NCI-H1048 (cell line): ENCODE data around the gene FOXP4.

ENCODE experiments used
- DNase-seq: peaks from one replicate; lab custom pipeline; 2025; lab: John Stamatoyannopoulos, UW

The FOXP4 gene

GRCh38 chr6:41519745-41520699 is 26.2 kb upstream of the FOXP4 start:
- no peak for DNase-seq

GRCh38 chr6:41522780-41523548 is 23.2 kb upstream of the FOXP4 start:
- DNase-seq = no peak

GRCh38 chr6:41523915-41524633 is 22.1 kb upstream of the FOXP4 start:
- DNase-seq = no peak

- no peak for DNase-seq
Observed at GRCh38 chr6:41524634-41525011, 21.6 kb upstream of the FOXP4 start.

DNA sequence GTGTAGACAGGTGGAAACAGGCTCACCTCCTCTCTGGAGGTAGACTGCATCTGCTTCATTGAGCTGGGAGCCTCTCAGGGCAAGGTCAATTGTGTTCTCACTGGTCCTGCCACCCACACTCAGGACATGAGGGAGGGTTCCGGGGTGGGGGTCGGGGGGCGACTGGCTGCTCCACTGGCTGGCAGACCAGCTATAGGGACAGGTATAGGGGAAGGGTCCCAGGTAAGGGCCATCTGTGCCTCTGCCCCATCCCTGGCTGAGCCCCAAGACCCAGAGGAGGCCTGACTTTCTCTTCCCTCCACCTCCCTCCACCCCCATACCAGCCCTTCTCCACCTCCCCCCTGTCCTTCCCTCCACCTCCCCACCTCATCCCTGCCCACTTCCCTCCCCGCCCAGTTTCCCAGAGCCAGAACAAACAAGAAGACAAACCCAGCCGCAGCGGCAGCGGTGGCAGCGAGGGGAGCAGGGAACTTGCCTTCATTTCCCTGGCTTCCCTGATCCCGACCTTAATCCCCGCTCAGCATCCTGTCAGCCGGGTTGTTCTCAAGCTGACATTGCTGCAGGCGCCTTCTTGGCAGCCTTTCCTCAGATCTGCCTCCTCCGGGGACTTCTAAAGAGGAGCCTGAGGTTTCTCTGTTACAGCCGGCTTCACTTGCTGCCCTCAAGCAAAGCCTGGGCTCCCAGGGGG is 18.3 kb upstream of the FOXP4 start:
- no peak for DNase-seq

DNA sequence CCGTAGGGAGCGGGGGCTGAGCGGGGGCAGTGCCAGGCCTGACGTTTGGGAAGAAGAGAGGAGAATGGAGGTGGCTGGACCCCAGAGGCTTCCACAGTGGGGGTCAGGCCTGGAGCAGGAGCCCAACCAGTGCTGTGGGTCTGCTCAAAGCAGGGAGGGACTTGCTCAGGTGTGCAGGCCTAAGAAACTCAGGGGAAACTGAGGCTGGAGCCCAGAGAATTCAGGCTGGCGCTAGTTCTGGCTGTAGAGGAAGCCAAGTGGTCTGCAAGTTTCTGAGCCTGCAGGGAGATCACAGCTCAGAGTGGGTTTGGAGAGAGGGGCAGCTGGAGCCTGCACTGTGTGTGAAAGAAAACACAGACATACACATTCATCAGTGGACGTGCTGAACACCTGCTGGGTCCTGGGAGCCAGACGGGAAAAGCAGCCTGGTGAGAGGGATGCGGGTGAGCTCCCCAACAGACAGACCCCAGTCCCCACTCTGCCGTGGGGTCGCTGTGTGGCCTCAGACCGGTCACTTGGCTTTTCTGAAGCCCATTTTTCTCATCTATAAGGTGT is 17.7 kb upstream of the FOXP4 start:
- no peak for DNase-seq

- DNase-seq = no peak
Observed at GRCh38 chr6:41529049-41529448, 17.1 kb upstream of the FOXP4 start.

GRCh38 chr6:41529970-41530369 is 16.2 kb upstream of the FOXP4 start:
- DNase-seq = no peak

- no peak for DNase-seq
Observed at GRCh38 chr6:41530476-41530875, 15.7 kb upstream of the FOXP4 start.

DNA sequence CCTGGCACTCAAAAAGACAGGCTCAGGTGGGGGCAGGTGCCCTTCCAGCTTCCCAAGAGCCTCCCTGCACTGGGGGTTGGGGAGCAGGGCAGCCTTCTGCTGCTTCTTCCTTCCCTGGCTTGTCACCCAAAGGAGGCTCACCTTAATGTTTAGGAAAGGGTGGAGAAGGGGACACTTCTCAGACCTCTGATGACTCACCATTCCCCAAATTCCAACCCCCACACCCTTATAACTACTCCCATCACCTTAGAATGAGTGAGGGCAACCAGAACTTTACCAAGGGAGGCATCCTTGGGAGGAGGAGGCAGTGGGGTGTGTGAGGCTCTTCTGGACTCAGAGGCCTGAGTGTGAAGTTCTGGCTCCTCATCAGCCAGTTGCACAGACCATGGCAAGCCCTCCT is 15.2 kb upstream of the FOXP4 start:
- DNase-seq = no peak

DNA sequence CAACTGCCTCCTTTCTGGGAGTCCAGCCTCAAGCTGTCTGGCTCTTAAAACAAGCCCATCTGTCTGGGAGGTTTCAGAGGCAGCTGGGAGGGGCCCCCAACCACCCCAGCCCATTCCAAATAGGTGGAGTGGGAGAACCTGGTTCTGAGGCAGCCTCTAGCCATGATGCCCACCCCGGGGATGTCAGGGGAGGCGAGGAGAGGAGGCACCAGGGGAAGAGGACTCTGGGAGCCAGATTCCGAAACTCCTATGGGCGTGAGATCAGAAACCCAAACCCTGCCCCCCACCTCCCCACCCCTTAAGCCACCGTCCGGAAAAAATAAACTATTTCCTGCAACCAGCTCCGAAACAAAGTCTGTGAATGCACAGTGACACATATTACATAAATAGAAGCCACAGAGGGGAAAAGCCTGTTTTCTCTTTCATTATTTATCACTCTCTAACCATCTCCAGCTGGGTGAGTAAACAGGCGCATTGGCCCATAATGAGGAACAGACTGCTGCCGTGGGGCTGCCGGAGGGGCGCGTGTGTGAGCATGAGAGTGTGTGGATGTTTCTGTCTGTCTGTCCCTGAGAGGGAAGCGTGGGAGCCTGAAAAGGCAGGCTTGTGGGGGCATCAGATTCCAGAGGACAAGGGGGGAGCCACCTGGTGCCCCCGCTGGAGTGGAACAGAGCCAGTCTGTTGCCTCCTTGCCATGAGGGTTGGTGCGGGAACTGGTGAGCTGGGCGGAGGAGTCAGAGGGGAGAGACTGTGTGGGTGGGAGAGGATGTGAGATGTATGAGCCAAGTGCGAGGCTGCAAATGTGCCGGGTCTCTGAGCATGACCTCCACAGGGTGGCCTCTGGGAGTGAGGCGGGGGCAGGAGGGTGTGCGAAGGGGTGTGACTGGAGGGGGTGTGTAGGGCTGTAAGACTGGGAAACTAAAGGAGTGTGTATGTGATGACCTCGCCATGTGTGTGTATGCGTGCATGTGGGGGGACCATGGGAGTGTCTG is 14.3 kb upstream of the FOXP4 start:
- no peak for DNase-seq

- no peak for DNase-seq
Observed at GRCh38 chr6:41535766-41536165, 10.4 kb upstream of the FOXP4 start.

DNA sequence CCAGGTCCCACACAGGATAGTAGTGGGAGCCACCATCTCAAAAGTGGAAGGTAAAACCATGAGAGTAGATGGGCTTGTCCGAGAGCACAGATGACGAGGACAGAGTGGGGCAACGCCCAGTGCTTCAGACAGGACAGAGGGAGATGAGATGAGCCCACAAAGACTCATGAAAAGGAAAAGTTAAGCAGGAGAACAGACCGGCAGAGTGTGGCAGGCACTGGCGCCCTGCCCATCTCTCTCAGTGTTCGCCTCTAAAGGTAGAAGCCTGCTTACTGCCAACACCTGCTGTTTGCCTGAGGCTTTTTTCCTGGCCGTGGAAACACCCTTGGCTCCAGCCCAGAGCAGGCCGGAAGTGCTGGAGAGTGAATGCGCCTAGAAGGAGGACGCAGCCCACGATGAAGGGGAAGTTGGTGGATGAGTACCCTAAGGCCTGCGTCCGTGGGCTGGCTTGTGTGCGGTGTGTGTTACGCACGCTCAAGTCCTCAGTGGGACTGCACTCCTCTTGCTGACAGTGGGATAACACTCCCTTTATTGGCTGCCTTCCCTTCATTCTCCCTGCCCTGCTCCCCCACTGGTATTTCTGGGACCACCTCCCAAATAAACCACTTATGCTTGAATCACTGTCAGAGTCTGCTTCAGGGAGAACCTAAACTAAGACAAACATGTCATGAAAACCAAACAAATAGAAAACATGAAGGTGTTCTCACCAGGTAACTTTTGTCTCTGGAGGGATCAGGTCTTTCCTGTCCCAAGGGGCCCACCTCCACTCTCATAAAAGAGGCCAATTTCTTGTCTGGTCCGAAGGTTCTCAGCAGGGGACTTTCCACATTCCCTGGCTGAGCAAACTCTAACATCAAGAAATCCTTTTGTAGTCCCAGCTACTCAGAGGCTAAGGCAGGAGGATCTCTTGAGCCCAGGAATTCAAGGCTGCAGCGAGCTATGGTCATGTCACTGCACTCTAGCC is 9.1 kb upstream of the FOXP4 start:
- no peak for DNase-seq

GRCh38 chr6:41538556-41539182 is 7.5 kb upstream of the FOXP4 start:
- DNase-seq = no peak

DNA sequence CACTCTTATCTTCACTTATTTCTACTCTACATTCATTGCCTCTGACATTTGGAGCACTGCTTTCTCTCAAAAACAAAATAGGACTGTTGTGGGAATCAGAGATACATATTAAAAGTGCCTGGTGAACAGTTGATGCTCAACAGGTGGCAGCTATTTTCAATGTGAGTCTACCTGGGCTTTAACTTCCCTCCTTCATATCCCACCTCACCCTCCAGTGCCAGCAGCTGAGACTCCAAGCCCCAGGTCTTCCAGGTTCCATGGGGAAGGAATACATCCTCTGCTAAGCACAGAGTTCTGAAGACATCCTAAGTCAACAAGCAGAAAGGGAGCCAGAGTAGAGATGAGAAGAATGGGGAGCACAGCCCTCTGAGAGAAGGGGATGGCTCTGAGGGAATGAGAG is 7.0 kb upstream of the FOXP4 start:
- no peak for DNase-seq

- DNase-seq = no peak
Observed at GRCh38 chr6:41541364-41541763, 4.8 kb upstream of the FOXP4 start.

DNA sequence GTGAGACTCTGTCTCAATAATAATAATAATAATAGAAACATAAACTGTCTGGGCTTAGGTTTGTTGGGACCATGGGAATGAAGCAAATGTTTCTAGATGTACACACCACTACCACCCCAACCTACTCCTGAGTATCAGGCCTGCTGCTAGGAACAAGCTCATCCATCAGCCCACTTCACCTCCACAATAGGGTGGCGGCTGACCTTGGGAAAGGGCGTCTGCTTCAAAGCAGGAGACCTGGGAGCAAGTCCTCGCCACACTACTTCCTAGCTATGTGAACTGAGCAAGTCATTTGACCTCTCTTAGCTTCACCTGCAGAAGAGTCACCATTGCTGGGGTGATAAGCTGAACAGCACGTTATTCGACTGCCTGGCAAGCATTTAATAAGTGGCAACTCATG is 3.1 kb upstream of the FOXP4 start:
- DNase-seq = no peak

- DNase-seq = no peak
Observed at GRCh38 chr6:41545247-41545702, 906 bp upstream of the FOXP4 start.

DNA sequence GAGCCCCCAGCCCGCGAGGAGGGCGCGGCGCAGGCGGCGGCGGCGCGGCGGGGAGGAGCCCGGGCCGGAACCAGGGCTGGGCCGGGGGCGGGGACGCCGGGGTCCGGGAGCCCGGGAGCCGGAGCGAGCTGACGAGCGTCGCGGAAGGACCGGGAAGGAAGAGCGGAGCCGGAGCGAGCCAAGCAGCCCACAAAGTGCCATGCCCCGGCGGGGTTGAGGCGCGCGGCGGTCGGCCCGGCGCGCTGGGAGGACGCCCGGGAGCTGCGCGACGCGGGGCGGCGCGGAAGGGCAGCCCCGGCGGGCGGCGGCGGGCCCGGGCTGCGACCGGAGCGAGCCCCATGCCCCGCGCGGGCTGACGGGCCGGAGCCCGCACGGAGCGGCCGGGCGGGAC is 289 bp downstream of the FOXP4 start:
- DNase-seq = no peak
